Activated naive CD4-positive, alpha-beta T cell treated with anti-CD3 and anti-CD28 coated beads, Interleukin-2, amount 50 U/mL, for 16 hours (primary cell): ENCODE results near the gene HSPA1A.

Experiments
- DNase-seq: peaks from one replicate; pipeline ENCODE4 v3.0.0-alpha.2; 2020

Gene HSPA1A

GRCh38 chr6:31815025-31815838, at the start of gene HSPA1A, which contains the start of gene HSPA1L:
Gene HSPA1A, plus strand, starts transcription at chr6:31815543. Its CDS starts 214 bp downstream, at chr6:31815757.
Gene HSPA1L, minus strand, starts transcription at chr6:31815283. Its CDS starts 3,311 bp downstream, at chr6:31811972.
- peak; percentile 43 for DNase-seq

- DNase-seq, result no peak
Observed at GRCh38 chr6:31765559-31765909, 49.8 kb upstream of the HSPA1A start.

GRCh38 chr6:31765910-31766794, 49.2 kb upstream of the HSPA1A start:
- DNase-seq, result no peak

- DNase-seq, result no peak
Observed at GRCh38 chr6:31767096-31767645, 48.2 kb upstream of the HSPA1A start.

GRCh38 chr6:31768363-31769257, 46.7 kb upstream of the HSPA1A start:
- no peak for DNase-seq

- DNase-seq, result peak; percentile 78
Observed at GRCh38 chr6:31769684-31770371, 45.5 kb upstream of the HSPA1A start.

- DNase-seq, result no peak
Observed at GRCh38 chr6:31770860-31771259, 44.5 kb upstream of the HSPA1A start.

- DNase-seq, result peak; percentile 51
Observed at GRCh38 chr6:31771992-31772358, 43.4 kb upstream of the HSPA1A start.

- no peak for DNase-seq
Observed at GRCh38 chr6:31775184-31775583, 40.2 kb upstream of the HSPA1A start.

- DNase-seq, result no peak
Observed at GRCh38 chr6:31775633-31776484, 39.5 kb upstream of the HSPA1A start.

GRCh38 chr6:31776485-31776988, 38.8 kb upstream of the HSPA1A start:
- no peak for DNase-seq

- peak; percentile 77 for DNase-seq
Observed at GRCh38 chr6:31776989-31777666, 38.2 kb upstream of the HSPA1A start, which contains the start of gene VWA7. Gene VWA7, minus strand, starts transcription at chr6:31777328. Its CDS starts 549 bp downstream, at chr6:31776779.

GRCh38 chr6:31777667-31778050, 37.7 kb upstream of the HSPA1A start:
- no peak for DNase-seq

GRCh38 chr6:31778193-31778592, 37.1 kb upstream of the HSPA1A start:
- DNase-seq, result no peak

- DNase-seq, result no peak
Observed at GRCh38 chr6:31778999-31779885, 36.1 kb upstream of the HSPA1A start.

- no peak for DNase-seq
Observed at GRCh38 chr6:31779908-31780307, 35.4 kb upstream of the HSPA1A start.

- DNase-seq, result no peak
Observed at GRCh38 chr6:31780507-31781243, 34.7 kb upstream of the HSPA1A start.
